GM12865 (cell line): Measurements from ENCODE around the gene TOX3.

Experiments used
- DNase-seq: peaks from one replicate; pipeline ENCODE4 v3.0.0; 2010; ENCODE audit warnings: low read depth
- H3K4me3 ChIP-seq: 2 replicates; pipeline ENCODE4 v1.5.1; 2011; ENCODE audit warnings: mild to moderate bottlenecking, low read depth, low read length, control low read depth
- CTCF ChIP-seq: IDR thresholded peaks from 2 replicates; pipeline ENCODE4 v1.5.1; 2011; ENCODE audit warnings: low read length, control low read depth, low read depth, inconsistent platforms; ENCODE audit not compliant: insufficient read depth; ENCODE audit errors: missing control alignments

The TOX3 gene

GRCh38 chr16:52528393-52529065, 18.4 kb downstream of the TOX3 start:
- H3K4me3 ChIP-seq: no peak overlapping the region
- no peak for DNase-seq
- no peak for TF ChIP-seq CTCF

- no peak for TF ChIP-seq CTCF
- no peak for DNase-seq
- no peak overlapping the region for H3K4me3 ChIP-seq
Observed at GRCh38 chr16:52526830-52527229, 20.1 kb downstream of the TOX3 start.

GRCh38 chr16:52526116-52526828, 20.7 kb downstream of the TOX3 start:
- no peak for TF ChIP-seq CTCF
- DNase-seq: no peak

GRCh38 chr16:52521570-52521969, 25.4 kb downstream of the TOX3 start:
- no peak for DNase-seq
- no peak for TF ChIP-seq CTCF
- no peak overlapping the region for H3K4me3 ChIP-seq

More at GRCh38 chr16:52526116-52526828, 20.7 kb downstream of the TOX3 start:
- H3K4me3 ChIP-seq: no peak overlapping the region

- H3K4me3 ChIP-seq: no peak overlapping the region
- no peak for DNase-seq
- no peak for TF ChIP-seq CTCF
Observed at GRCh38 chr16:52518884-52519283, 28.1 kb downstream of the TOX3 start.

- H3K4me3 ChIP-seq: no peak overlapping the region
- TF ChIP-seq CTCF: no peak
- DNase-seq: no peak
Observed at GRCh38 chr16:52515068-52515671, 31.8 kb downstream of the TOX3 start.
